Suprapubic skin (tissue), 4 donors: Measurements from ENCODE around the gene MORC2. TPM values are rescaled to one million over a fixed set of nuclear protein-coding genes. Genes with fewer than 3 reads are reported as not detected.

ENCODE experiments used
- DNase-seq, 2 donors: peaks; one replicate each; pipeline ENCODE4 v3.0.0-alpha.2; 2019; ENCODE audit warnings: low spot score in 2 of 2
- H3K27ac ChIP-seq: fragments of 200-600 bp; sonication (generic); one replicate; pipeline ENCODE4 v1.5.1; 2019
- H3K27me3 ChIP-seq: fragments of 200-600 bp; sonication (generic); one replicate; pipeline ENCODE4 v1.5.1; 2019
- H3K36me3 ChIP-seq: fragments of 200-600 bp; sonication (generic); one replicate; pipeline ENCODE4 v1.5.1; 2019
- H3K4me1 ChIP-seq: fragments of 200-600 bp; sonication (generic); one replicate; pipeline ENCODE4 v1.5.1; 2019
- H3K4me3 ChIP-seq: fragments of 200-600 bp; sonication (generic); one replicate; pipeline ENCODE4 v1.5.1; 2019; ENCODE audit warnings: mild to moderate bottlenecking
- H3K9me3 ChIP-seq: fragments of 200-600 bp; sonication (generic); one replicate; pipeline ENCODE4 v1.5.1; 2019
- CTCF ChIP-seq, 2 donors: fragments of 200-600 bp in 1 of 2; fragments of 450-650 bp in 1 of 2; sonication (generic) in 1 of 2; IDR thresholded peaks; one replicate each; pipeline ENCODE4 v1.5.1; 2016 to 2019; ENCODE audit warnings: antibody characterized with exemption in 2 of 2, mild to moderate bottlenecking in 1 of 2, moderate library complexity in 1 of 2
- EP300 ChIP-seq: sonication (generic); formaldehyde crosslinking; IDR thresholded peaks from one replicate; pipeline ENCODE4 v1.6.1; 2017; ENCODE audit warnings: antibody characterized with exemption
- POLR2A ChIP-seq, 2 donors: fragments of 450-650 bp; IDR thresholded peaks; one replicate each; pipeline ENCODE4 v1.6.1; 2017; ENCODE audit warnings: antibody characterized with exemption in 2 of 2, mild to moderate bottlenecking in 2 of 2, moderate library complexity in 2 of 2
- POLR2AphosphoS5 ChIP-seq, 3 donors: sonication (generic); formaldehyde crosslinking; IDR thresholded peaks; one replicate each; pipeline ENCODE4 v1.6.1; 2017; ENCODE audit warnings: antibody characterized with exemption in 3 of 3
- WGBS: methylation state at CpG from one replicate; pipeline ENCODE4 v1.1.5; 2018; 5-methylcytosine and 5-hydroxymethylcytosine counted together
- total RNA-seq, 4 donors: library from RNA; depleted of rRNA; stranded (reverse); fragments of >200 nt; gene quantifications; one replicate each; pipeline ENCODE4 v1.1.0, GENCODE V29; 2016

The MORC2 gene
- total RNA-seq, 4 donors from 2014 or later = 12.9 to 38.7 (median 21.3) TPM

- Histone ChIP-seq H3K36me3 (peaks cover 73% of the 10 kb centered on the region), H3K4me3 (no peak overlapping the region), H3K27me3 (no peaks in the 10 kb centered on the region), H3K9me3 (no peaks in the 10 kb centered on the region), H3K27ac (no peak overlapping the region), H3K4me1 (peaks cover 37% of the 10 kb centered on the region)
- WGBS = 88% methylated on average over 4 of the region's 4 CpGs
- TF ChIP-seq EP300 (no peak), POLR2A (IDR thresholded peaks at IDR 0.05) (no peak), POLR2AphosphoS5 (IDR thresholded peaks at IDR 0.05) (no peak), CTCF (IDR thresholded peaks at IDR 0.05) (no peak)
- DNase-seq = no peak
These were observed 23.6 kb downstream of the MORC2 start for GRCh38 chr22:30944986-30945385.

- Histone ChIP-seq H3K36me3 (peaks cover 80% of the 10 kb centered on the region), H3K27me3 (no peaks in the 10 kb centered on the region), H3K9me3 (no peaks in the 10 kb centered on the region), H3K27ac (no peak overlapping the region), H3K4me3 (no peak overlapping the region), H3K4me1 (peaks cover 23% of the 10 kb centered on the region)
- TF ChIP-seq POLR2A (IDR thresholded peaks at IDR 0.05) (no peak), POLR2AphosphoS5 (IDR thresholded peaks at IDR 0.05) (no peak), EP300 (no peak), CTCF (IDR thresholded peaks at IDR 0.05) (no peak)
- DNase-seq = no peak
- 70% methylated on average over 3 of the region's 3 CpGs for WGBS
These were observed 25.2 kb downstream of the MORC2 start for GRCh38 chr22:30943368-30943767.

DNA sequence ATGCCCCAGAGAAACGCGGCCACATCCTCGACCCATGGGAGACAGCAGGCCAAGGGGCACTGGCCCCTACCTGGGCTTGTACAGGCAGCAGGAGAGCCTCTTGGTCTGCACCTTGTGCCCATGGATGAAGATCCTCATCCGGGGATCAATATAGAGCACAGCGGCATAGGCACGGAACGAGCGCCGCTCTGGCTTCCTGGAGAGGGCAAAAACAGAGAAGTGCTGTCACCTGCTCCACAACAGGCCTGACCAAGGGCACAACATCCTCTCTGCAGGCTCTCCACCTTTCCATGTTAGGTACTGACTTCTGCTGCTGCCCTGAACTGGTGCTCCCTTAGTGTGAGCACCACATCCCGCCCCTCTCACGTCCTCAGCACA is 27.2 kb downstream of the MORC2 start:
- no peaks in the 10 kb centered on the region for H3K9me3 ChIP-seq
- H3K36me3 ChIP-seq = peaks cover 99% of the 10 kb centered on the region
- no peak for DNase-seq
- TF ChIP-seq EP300 (no peak), POLR2A (IDR thresholded peaks at IDR 0.05) (no peak), POLR2AphosphoS5 (IDR thresholded peaks at IDR 0.05) (no peak)
- H3K27ac ChIP-seq = no peak overlapping the region
- H3K27me3 ChIP-seq = no peaks in the 10 kb centered on the region
- H3K4me3 ChIP-seq = no peak overlapping the region
- WGBS = over 99% methylated on average over 11 of the region's 11 CpGs
- peaks cover 3% of the 10 kb centered on the region for H3K4me1 ChIP-seq

DNA sequence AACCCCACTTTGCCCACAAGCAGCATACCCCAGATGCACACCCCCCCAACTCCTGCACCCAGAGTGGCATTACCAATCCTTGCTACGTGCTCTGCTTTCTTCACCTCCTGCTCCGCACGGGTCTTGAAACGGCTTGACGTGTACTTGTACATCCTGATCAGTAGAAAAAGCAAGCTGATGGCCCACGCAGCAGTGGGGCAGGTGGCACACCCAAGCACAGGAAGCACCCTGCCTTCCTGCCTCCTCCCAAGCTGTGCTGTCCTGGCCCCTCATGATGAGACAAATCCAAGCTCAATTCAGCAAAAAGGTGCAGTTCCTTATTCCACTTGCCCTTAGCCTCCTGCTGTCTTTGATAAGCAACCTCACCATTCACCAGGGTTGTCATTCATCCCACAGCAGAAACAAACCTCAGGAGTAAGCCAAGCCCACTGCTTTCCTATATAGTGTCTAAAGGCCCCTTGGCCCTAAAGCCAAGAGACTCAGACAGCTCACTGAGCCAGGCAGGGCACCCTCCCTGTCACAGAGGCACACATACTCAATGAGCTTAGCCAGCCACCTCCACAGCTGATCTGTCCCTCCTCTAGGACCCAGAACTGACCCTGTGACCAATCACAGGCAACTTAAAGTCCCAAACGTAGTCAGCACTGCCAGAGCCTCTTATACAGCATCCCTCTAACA is 27.8 kb downstream of the MORC2 start:
- H3K9me3 ChIP-seq = no peaks in the 10 kb centered on the region
- no peak overlapping the region for H3K4me3 ChIP-seq
- no peaks in the 10 kb centered on the region for H3K27me3 ChIP-seq
- no peaks in the 10 kb centered on the region for H3K4me1 ChIP-seq
- H3K36me3 ChIP-seq = peaks cover 99% of the 10 kb centered on the region
- DNase-seq = no peak
- no peak overlapping the region for H3K27ac ChIP-seq
- WGBS = 74% methylated on average over 5 of the region's 7 CpGs
- TF ChIP-seq CTCF (IDR thresholded peaks at IDR 0.05) = no peak
- TF ChIP-seq EP300 = no peak
- TF ChIP-seq POLR2AphosphoS5 (IDR thresholded peaks at IDR 0.05) = no peak
- TF ChIP-seq POLR2A (IDR thresholded peaks at IDR 0.05) = no peak

- Histone ChIP-seq H3K27ac (no peak overlapping the region), H3K27me3 (no peaks in the 10 kb centered on the region), H3K4me3 (no peak overlapping the region), H3K36me3 (peaks cover 97% of the 10 kb centered on the region), H3K4me1 (no peaks in the 10 kb centered on the region), H3K9me3 (no peaks in the 10 kb centered on the region)
- 95% methylated on average over 8 of the region's 8 CpGs for WGBS
- no peak for TF ChIP-seq POLR2AphosphoS5 (IDR thresholded peaks at IDR 0.05)
- TF ChIP-seq EP300 = no peak
- no peak for TF ChIP-seq POLR2A (IDR thresholded peaks at IDR 0.05)
- no peak for TF ChIP-seq CTCF (IDR thresholded peaks at IDR 0.05)
- DNase-seq = no peak
These were observed 34.5 kb downstream of the MORC2 start for GRCh38 chr22:30934053-30934452.
